WTC11 (cell line): Measurements from ENCODE around the gene IL1RAPL1. TPM values are rescaled to one million over a fixed set of nuclear protein-coding genes. Genes with fewer than 3 reads are reported as not detected.

Experiments
- ATAC-seq: fragments of 200-7000 bp; cut with Tn5 transposase; 2 replicates; pipeline ENCODE4 v1.10.0; 2021; ENCODE audit warnings: mild to moderate bottlenecking, moderate library complexity
- CTCF ChIA-PET: fragments of 300-600 bp; sonication (Branson Sonifier 250); formaldehyde crosslinking; loops from one replicate; lab custom pipeline; 2021; ENCODE audit warnings: antibody characterized with exemption; lab: Charles Lee
- POLR2A ChIA-PET: fragments of 350-600 bp; sonication (Branson Sonifier 250); formaldehyde crosslinking; loops from one replicate; lab custom pipeline; 2021; ENCODE audit warnings: antibody characterized with exemption; lab: Charles Lee
- DNase-seq: peaks from one replicate; pipeline ENCODE4 v3.0.0; 2021; ENCODE audit warnings: low spot score
- H3K27ac Mint-ChIP-seq: 2 replicates; pipeline ENCODE4 v1.8.0; 2021; ENCODE audit warnings: mixed read lengths
- H3K27me3 Mint-ChIP-seq: 2 replicates; pipeline ENCODE4 v1.8.0; 2021; ENCODE audit warnings: low read depth, mild to moderate bottlenecking, moderate library complexity, mixed read lengths
- H3K36me3 Mint-ChIP-seq: 2 replicates; pipeline ENCODE4 v1.8.0; 2021; ENCODE audit warnings: mixed read lengths
- H3K4me1 Mint-ChIP-seq: 2 replicates; pipeline ENCODE4 v1.8.0; 2022; ENCODE audit warnings: mixed read lengths
- H3K4me3 Mint-ChIP-seq: 2 replicates; pipeline ENCODE4 v1.8.0; 2021; ENCODE audit warnings: mild to moderate bottlenecking, moderate library complexity, mixed read lengths
- H3K9me3 Mint-ChIP-seq: 2 replicates; pipeline ENCODE4 v1.8.0; 2021; ENCODE audit warnings: mixed read lengths
- CBFB ChIP-seq: sonication (generic); formaldehyde crosslinking; IDR thresholded peaks from 2 replicates; pipeline ENCODE4 v1.8.1; 2022; ENCODE audit warnings: mild to moderate bottlenecking, low read depth, missing genetic modification reagents
- CTCF ChIP-seq: fragments of 200-600 bp; IDR thresholded peaks from 2 replicates; pipeline ENCODE4 v1.8.0; 2022; ENCODE audit warnings: antibody characterized with exemption
- ELF4 ChIP-seq: sonication (generic); formaldehyde crosslinking; IDR thresholded peaks from 2 replicates; pipeline ENCODE4 v1.8.1; 2022; ENCODE audit warnings: low read depth, mild to moderate bottlenecking, moderate library complexity, missing genetic modification reagents
- EMX1 ChIP-seq: fragments of 250-450 bp; sonication (Bioruptor Pico); IDR thresholded peaks from 2 replicates; pipeline ENCODE4 v1.8.0; 2021; ENCODE audit warnings: mild to moderate bottlenecking
- FOXP4 ChIP-seq: sonication (generic); formaldehyde crosslinking; IDR thresholded peaks from 2 replicates; pipeline ENCODE4 v1.8.0; 2022; ENCODE audit warnings: mild to moderate bottlenecking, missing genetic modification reagents
- GTF2I ChIP-seq: fragments of 250-450 bp; sonication (Bioruptor Pico); conservative IDR thresholded peaks from 2 replicates; pipeline ENCODE4 v1.4.0; 2021; ENCODE audit warnings: mild to moderate bottlenecking
- SMAD4 ChIP-seq: sonication (generic); formaldehyde crosslinking; IDR thresholded peaks from 2 replicates; pipeline ENCODE4 v1.8.0; 2022; ENCODE audit warnings: mild to moderate bottlenecking, missing genetic modification reagents
- TP53 ChIP-seq: sonication (generic); formaldehyde crosslinking; IDR thresholded peaks from 2 replicates; pipeline ENCODE4 v1.8.1; 2023; ENCODE audit warnings: mild to moderate bottlenecking, missing genetic modification reagents
- ZNF396 ChIP-seq: fragments of 250-450 bp; sonication (Bioruptor Pico); IDR thresholded peaks from 2 replicates; pipeline ENCODE4 v1.8.0; 2021; ENCODE audit warnings: mild to moderate bottlenecking, moderate library complexity, borderline replicate concordance
- ZNF416 ChIP-seq: fragments of 250-450 bp; sonication (Bioruptor Pico); IDR thresholded peaks from 2 replicates; pipeline ENCODE4 v1.9.0; 2021; ENCODE audit warnings: mild to moderate bottlenecking, inconsistent platforms
- ZNF425 ChIP-seq: fragments of 250-450 bp; sonication (Bioruptor Pico); conservative IDR thresholded peaks from 2 replicates; pipeline ENCODE4 v1.9.0; 2021; ENCODE audit warnings: mild to moderate bottlenecking
- ZNF512 ChIP-seq: sonication (generic); formaldehyde crosslinking; IDR thresholded peaks from 2 replicates; pipeline ENCODE4 v1.8.1; 2022; ENCODE audit warnings: missing genetic modification reagents, borderline replicate concordance
- ZSCAN18 ChIP-seq: fragments of 250-450 bp; sonication (Bioruptor Pico); IDR thresholded peaks from 2 replicates; pipeline ENCODE4 v2.1.2; 2022; ENCODE audit warnings: mild to moderate bottlenecking, moderate library complexity
- total RNA-seq: library from RNA; stranded (reverse); gene quantifications from 3 replicates; pipeline ENCODE4 v1.2.3, GENCODE V29; 2021

Gene IL1RAPL1
- total RNA-seq, 1 experiment from 2014 or later = 0.13 TPM

GRCh38 chrX:28589046-28589445 lies 1.8 kb downstream of the IL1RAPL1 start (continued):
- no peak for TF ChIP-seq FOXP4 (CRISPR knock-in tag)
- TF ChIP-seq, all 79 proteins: peak for 0

GRCh38 chrX:28590396-28590795 lies 3.1 kb downstream of the IL1RAPL1 start:
- H3K27me3 Mint-ChIP-seq = peaks cover 2% of the 10 kb centered on the region; the same call in 1 of the 2 replicates
- ChIA-PET POLR2A (no interaction called here), CTCF (no interaction called here)
- DNase-seq (no peak), ATAC-seq (no peak)
- H3K36me3 Mint-ChIP-seq = no peaks in the 10 kb centered on the region
- H3K4me1 Mint-ChIP-seq = peaks cover 5% of the 10 kb centered on the region
- no peak for TF ChIP-seq ZSCAN18 (CRISPR knock-in tag)
- no peak for TF ChIP-seq EMX1 (CRISPR knock-in tag)
- TF ChIP-seq SMAD4 (CRISPR knock-in tag) = no peak
- no peak for TF ChIP-seq ZNF416 (CRISPR knock-in tag)
- TF ChIP-seq ZNF396 (CRISPR knock-in tag) = no peak
- TF ChIP-seq CTCF = no peak
- no peaks in the 10 kb centered on the region for H3K9me3 Mint-ChIP-seq
- no peak overlapping the region for H3K27ac Mint-ChIP-seq
- no peak overlapping the region for H3K4me3 Mint-ChIP-seq

- H3K27ac Mint-ChIP-seq = no peak overlapping the region
Measured at GRCh38 chrX:28591542-28591941, 4.3 kb downstream of the IL1RAPL1 start.

More at GRCh38 chrX:28591542-28591941, 4.3 kb downstream of the IL1RAPL1 start:
- Mint-ChIP-seq H3K4me1 (peaks cover 3% of the 10 kb centered on the region; the same call in 1 of the 2 replicates), H3K36me3 (no peaks in the 10 kb centered on the region), H3K27me3 (no peaks in the 10 kb centered on the region; the same call in 1 of the 2 replicates), H3K9me3 (no peaks in the 10 kb centered on the region), H3K4me3 (no peak overlapping the region)
- ChIA-PET CTCF (no interaction called here), POLR2A (no interaction called here)
- TF ChIP-seq TP53 (CRISPR knock-in tag) (no peak), ZNF512 (CRISPR knock-in tag) (no peak), ZNF425 (no peak), ELF4 (CRISPR knock-in tag) (no peak), CBFB (CRISPR knock-in tag) (no peak), GTF2I (CRISPR knock-in tag) (no peak), ZNF396 (CRISPR knock-in tag) (no peak)
- DNase-seq = no peak
- no peak for ATAC-seq
